Retinal pigment epithelial cell (primary cell): Measurements from ENCODE around the gene LUC7L2.
"Not testable (repeated sequence)": the region's sequence is repeated elsewhere in the genome, so short reads cannot be mapped to it uniquely, and the experiment has no call there.

Experiments used
- DNase-seq: peaks from one replicate; pipeline ENCODE4 v3.0.0-alpha.2; 2010; ENCODE audit warnings: low read depth
- H3K4me3 ChIP-seq: 2 replicates; pipeline ENCODE4 v1.5.1; 2011; ENCODE audit warnings: mild to moderate bottlenecking, low read length, control low read depth, moderate library complexity
- TF ChIP-seq, protein P1 (sequence below): conservative IDR thresholded peaks from 2 replicates; pipeline ENCODE4 v1.5.1; 2011; ENCODE audit warnings: low read depth, low read length, control low read depth, inconsistent platforms

The LUC7L2 gene

DNA sequence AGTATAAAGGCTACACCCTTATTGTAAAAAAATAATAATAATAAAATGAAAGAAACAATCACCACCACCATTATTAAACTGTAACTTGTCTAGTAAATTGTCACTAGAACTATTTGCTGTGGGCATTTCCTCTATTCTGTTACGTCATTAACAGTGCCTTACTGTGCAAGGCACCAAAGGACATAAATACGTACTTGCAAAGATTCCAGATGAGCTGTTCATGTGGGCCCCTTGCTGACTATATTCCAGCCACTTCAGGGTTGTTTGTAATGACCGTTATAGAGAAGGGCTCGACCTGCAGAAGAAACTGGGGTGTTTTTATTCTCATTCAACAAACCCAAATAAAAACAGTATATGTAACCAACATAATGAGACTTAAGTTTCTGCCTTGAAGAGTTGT is 63.4 kb downstream of the LUC7L2 start:
- TF ChIP-seq, protein P1, sequence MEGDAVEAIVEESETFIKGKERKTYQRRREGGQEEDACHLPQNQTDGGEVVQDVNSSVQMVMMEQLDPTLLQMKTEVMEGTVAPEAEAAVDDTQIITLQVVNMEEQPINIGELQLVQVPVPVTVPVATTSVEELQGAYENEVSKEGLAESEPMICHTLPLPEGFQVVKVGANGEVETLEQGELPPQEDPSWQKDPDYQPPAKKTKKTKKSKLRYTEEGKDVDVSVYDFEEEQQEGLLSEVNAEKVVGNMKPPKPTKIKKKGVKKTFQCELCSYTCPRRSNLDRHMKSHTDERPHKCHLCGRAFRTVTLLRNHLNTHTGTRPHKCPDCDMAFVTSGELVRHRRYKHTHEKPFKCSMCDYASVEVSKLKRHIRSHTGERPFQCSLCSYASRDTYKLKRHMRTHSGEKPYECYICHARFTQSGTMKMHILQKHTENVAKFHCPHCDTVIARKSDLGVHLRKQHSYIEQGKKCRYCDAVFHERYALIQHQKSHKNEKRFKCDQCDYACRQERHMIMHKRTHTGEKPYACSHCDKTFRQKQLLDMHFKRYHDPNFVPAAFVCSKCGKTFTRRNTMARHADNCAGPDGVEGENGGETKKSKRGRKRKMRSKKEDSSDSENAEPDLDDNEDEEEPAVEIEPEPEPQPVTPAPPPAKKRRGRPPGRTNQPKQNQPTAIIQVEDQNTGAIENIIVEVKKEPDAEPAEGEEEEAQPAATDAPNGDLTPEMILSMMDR: no peak
- H3K4me3 ChIP-seq: no peak overlapping the region
- peak; percentile 91 for DNase-seq

DNA sequence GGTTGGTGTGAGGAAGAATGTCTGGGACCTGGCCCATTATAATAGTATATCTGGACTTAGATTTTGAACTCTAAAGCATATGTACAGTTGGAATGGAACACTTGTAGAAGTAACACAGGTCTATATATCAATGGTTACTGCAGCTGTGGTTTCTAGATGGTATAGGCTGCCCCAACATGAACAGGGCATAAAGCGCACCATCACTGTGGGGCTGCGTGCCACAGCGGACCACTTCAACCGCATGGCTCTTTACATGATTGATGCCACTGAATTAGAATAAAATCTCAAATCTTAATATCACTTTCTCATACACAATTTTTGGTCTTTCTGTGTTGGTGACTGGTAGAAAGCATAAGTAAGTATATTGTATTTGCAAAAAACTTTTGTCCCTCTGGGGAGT is 64.3 kb downstream of the LUC7L2 start:
- TF ChIP-seq, protein P1: no peak
- H3K4me3 ChIP-seq: no peak overlapping the region
- no peak for DNase-seq

DNA sequence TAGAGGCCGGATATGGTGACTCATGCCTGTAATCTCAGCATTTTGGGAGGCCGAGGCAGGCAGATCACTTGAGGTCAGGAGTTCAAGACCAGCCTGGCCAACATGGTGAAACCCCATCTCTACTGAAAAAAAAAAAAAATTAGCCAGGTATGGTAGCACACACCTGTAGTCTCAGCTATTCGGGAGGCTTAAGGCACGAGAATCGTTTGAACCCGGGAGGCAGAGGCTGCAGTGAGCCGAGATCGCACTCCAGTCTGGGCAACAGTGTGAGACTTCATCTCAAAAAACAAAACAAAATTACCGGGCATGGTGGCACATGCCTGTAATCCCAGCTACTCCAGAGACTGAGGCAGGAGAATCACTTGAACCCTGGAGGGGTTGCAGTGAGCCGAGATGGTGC is 66.0 kb downstream of the LUC7L2 start:
- DNase-seq, H3K4me3 ChIP-seq: not testable (repeated sequence)

DNA sequence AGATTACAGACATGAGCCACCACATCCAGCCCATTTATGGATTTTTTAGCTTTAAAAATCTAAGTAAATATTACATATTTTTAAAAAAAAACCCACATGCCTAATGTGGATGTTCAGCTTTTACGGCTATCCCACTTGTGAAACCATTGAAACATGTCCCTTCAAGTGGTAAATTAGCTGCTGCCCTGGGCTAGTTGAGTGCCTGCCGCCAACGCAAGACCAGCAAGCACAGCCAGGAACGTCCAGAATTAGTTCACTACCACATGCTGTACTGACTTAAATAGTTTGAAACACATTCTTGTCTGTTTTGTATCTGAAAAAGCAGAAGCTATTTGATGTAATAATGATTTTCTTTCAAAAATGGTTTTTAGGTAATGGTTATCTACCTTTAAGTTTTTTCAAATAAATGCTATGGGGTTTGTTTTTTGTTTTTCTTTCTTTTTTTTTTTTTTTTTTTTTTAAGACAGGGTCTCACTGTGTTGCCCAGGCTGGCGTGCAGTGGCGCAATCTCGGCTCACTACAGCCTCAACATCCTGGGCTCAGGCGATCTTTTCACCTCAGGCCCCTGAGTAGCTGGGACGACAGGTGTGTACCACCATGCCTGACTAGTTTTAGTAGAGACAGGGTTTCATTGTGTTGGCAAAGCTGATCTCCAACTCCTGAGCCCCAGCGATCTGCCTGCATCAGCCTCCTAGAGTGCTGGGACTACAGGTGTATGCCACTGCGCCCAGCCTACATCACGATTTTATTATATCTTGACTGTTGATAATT is 66.7 kb downstream of the LUC7L2 start:
- DNase-seq: no peak
- no peak overlapping the region for H3K4me3 ChIP-seq
- TF ChIP-seq, protein P1: no peak

DNA sequence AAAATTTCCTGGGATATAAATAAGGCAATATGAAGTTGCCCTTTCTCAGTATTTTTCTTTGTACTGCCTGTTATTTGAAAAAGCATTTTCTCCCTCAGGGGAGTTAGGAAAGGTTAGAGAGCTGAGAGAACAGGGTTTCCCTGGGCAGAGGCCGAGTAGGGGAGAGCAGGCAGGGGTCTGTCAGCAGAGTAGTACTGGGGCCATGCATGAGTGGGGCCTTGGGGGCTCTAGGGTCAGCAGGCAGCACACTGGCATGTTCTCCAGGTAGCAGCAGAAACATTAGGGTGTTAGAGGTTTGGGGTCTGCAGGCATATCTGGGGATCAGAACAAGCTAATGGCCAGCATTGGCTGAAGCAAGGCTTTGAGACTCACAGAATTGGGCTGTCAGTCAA is 67.3 kb downstream of the LUC7L2 start:
- TF ChIP-seq, protein P1: no peak
- no peak overlapping the region for H3K4me3 ChIP-seq
- no peak for DNase-seq

DNA sequence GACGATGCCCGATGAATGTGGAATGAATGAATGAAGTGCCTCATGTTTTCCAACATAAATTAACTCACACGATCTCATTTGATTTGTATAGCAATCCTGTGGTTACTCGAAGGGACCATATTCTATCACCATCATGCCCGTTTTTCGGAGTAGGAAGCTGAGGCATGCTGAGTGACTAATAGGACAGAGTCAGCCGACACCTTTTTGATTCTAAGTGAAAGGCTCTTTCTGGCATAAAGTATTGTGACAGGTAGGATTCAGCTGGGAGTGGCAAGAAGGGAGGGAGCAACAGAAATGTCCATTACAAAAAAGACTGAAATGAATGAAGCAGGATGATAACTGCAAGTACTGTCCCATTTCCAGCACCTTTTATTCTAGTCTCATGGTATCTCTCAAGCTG is 68.1 kb downstream of the LUC7L2 start:
- TF ChIP-seq, protein P1: no peak
- H3K4me3 ChIP-seq: no peak overlapping the region
- DNase-seq: no peak

DNA sequence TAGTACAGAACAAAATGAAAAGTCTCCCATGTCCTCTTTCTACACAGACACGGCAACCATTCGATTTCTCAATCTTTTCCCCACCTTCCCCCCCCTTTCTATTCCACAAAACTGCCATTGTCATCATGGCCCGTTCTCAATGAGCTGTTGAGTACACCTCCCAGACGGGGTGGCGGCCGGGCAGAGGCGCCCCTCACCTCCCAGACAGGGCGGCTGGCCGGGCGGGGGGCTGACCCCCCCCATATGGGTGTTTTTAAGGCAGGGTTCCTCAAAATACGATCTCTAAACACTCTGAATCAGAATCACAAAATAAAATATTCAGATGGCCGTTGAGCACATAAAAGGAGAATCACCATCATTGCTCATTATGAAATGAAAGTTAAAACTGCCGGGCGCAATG is 70.0 kb downstream of the LUC7L2 start:
- not testable (repeated sequence) for H3K4me3 ChIP-seq, DNase-seq

DNA sequence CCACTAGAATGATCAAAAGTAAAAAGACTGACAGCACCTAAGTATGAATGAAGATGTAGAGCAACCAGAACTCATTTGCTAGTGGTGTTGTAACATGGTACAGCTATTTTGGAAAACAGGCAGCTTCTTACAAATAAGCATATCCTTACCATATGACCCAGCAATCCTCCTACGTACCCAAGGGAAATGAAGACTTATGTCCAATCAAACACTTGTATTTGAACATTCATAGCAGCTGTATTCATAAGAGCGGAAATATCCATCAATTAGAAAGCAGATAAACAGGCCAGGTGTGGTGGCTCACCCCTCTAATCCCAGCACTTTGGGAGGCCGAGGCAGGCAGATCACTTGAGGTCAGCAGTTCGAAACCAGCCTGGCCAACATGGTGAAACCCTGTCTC is 70.7 kb downstream of the LUC7L2 start:
- no peak for DNase-seq
- no peak overlapping the region for H3K4me3 ChIP-seq
- TF ChIP-seq, protein P1: no peak
